ENCODE measurements around the gene STK33.

The STK33 gene

DNA sequence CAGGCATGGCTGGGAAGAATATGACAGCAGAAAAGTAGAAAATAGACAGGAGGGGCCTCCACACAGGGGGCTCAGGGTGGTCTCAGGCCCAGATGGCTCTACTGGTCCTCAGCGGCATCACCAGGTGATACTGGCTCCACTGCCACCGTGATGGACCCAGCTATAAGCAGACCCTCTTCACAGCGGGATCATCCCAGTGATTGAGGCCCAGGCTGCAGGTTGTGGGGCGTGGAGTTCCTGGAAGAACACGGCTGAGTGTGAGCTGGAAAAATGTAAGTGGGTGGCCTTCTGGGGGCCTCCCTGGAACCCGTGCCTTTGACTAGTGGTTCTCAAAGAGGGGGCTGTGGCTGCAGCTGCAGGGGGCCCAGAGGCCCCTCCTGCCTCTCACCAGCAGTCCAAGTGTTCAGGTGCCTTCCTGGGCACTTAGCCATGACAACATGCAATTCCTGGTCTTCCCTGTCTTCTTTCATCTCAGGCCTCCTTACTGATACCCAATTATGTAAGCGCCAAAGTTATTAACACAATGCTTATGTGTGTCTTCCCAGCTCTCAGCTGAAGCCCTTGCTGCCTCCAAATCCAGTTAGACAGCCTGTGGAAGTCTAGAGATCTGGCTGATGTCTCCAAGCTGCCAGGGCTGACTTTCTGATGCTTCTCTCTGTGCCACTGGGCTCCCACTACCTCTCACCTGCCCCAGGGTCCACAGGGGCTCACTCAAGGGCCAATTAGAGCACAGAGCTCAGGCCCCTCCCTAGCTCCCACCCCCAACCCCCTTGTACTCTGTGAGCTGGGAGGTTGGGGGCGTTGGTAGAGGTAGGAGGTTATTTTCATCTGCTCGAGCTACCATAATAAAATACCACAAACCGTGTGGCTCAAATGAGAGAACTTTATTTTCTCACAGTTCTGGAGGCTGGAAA, 220.3 kb downstream of the STK33 start:
- DNase-seq (ENCODE audit: low read depth), result no peak

DNA sequence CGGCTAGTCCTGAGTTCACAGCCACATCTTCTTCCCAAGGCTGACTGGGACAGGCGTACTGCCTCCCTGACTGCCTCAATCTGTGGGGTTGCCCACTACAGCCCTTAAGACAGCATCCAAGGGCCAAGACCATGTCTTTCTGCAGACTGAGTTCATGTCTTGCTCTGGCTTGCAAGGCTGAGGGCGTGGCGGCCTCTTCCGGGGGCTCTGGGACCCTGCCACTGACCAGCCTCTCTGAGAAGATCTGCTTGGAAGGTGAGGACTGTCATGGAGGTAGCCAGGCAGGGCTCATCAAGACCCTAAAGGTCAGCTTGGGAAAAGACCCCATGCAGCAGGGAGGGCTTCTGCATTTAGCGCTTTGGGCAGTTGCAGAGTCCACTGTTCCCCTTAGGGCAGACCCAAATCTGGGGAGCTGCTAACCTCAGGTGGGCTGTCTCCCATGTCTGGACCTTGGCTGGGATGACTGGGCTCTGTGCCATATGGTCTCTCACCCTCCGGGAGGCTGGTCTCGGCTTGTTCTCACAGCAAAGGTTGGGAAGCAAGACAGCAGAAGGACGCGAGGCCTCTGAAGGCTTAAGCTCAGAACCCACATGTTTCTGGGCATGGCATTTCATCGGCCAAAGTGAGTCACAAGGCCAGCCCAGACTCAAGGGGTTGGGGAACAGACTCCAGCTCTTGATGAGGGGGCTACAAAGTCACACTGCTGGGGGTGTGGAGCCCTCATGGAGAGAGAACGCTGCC, 221.2 kb downstream of the STK33 start:
- no peak for DNase-seq (ENCODE audit: low read depth)

DNA sequence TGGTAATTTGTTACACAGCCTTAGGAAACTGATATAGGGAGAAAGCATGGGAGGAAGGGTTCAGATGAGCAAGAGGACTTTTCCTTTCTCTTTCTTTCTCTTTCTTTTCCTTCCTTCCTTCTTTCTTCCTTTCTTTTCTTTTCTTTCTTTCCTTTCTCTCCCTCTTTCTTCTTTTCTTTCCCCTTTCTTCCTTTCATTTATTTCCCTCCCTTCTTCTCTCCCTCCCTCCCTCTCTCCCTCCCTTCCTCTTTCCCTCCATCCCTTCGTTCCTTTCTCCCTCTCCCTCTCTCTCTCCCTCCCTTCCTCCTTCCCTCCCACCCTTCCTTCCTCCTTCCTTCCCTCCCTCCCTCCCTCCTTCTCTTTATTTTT, 222.5 kb downstream of the STK33 start:
- no peak for DNase-seq (ENCODE audit: low read depth)

DNA sequence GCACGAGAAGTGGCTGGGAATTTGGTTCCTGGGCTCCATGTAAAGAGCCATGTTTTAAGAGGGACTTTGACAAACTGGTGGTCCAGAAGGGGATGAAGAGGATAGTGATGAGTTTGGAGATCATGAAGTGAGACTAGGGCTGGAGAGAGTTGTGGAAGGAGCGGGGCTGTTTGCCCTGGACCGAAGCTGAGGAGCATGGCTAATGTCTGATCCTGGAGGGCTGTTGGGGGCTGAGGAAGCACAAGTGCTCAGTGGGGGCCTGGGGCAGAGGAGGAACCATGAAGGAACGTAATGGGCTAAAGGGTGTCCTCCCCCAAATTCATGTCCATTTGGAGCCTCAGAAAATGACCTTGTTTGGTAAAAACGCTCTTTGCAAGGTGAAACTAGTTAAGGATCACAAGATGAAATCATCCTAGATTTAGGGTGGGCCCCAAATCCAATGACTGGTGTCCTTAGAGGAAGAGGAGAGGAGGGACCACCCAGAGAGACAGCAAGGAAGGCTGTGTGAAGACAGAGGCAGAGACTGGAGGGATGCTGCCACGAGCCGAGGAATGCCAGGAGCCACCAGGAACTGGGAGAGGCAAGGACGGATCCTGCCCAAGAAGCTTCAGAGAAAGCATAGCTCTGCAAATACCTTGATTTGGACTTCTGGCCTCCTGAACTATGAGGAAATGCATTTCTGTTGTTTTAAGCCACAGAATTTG, 223.1 kb downstream of the STK33 start:
- DNase-seq (ENCODE audit: low read depth), result no peak

DNA sequence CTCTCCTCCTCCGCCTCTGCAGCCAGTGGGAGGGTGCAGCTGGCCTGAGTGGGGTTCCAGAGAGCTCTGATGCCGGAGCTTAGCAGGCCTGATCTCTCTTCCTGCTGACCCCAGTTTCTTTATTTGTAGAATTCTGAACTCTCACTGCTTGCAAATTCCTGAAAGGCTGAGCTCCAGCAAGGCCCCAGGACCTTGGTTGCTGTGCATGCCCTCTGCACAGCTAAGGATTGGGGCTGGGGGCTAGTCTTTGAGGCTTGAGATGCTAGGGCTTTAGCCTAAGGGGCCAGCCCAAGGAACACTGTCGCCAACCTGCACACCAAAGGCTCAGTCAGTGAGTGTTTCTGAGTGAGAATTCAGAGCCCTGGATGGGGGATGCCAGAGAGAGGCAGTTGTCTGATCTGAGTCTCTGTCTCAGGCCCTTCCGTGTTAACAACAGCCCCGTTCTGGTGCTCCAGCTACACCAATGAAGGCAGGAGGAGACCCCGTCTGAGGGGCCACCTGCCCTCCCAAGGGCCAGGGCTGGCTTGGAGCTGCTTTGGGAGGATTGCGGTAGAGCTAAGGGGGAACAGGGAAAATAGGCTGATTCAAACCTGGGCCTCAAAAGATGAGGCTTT, 224.3 kb downstream of the STK33 start:
- no peak for DNase-seq (ENCODE audit: low read depth)

DNA sequence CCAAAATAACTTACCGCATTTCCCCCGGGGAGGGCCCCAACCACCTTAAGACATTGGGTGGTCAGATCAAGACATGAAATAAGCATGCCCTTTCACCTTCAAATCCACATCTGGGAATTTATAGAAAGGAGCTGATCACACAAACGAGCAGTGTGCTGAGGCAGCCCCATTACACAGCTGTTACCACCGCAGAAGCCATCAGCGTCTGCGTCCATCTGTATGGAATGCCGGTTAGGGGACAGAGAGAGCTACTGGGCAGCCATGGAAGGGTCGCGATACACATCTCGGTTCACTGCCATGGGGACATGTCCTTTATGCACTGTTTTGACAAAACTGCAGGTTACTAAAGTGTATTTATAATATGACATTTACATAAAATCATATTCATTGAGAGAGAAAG, 225.3 kb downstream of the STK33 start:
- no peak for DNase-seq (ENCODE audit: low read depth)

DNA sequence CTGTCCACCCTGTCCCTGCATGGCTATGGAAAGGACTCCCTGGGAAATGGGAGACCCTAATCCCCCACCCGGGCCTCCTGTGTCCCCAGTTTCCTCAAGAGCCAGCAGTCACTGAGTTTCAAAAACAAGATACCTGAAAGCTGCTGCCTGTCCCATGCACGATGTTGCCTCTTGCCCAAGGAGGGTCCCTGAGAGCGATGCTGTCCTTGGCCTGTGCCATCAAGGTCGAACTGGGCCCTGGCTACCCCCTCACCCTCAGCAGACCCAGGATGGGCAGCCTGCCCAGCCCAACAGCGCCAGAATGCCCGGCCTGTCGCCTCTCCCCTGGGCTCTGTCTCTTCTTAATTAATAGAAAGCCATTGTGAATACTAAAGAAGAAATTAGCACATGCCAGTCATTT, 225.8 kb downstream of the STK33 start:
- DNase-seq (ENCODE audit: low read depth), result no peak

DNA sequence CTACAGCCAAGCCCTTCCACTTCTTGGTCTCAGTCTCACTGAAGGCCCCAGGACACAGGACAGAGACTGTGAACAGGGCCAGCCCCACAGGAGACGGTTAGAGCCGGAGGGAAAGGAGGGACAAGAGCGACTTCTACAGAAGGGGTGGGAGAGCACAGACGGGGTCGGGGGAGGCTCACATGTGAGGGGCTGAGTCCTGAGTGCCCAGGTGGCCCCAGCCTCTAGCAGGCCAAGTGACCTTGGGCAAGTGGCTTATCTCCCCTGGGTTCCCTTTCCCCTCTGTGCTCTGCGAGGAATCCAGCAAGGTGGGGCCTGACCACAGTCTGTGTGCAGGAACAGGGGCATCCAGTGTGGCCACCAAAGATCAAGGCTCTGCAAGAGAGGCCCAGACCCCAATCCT, 227.7 kb downstream of the STK33 start:
- DNase-seq (ENCODE audit: low read depth), result no peak

DNA sequence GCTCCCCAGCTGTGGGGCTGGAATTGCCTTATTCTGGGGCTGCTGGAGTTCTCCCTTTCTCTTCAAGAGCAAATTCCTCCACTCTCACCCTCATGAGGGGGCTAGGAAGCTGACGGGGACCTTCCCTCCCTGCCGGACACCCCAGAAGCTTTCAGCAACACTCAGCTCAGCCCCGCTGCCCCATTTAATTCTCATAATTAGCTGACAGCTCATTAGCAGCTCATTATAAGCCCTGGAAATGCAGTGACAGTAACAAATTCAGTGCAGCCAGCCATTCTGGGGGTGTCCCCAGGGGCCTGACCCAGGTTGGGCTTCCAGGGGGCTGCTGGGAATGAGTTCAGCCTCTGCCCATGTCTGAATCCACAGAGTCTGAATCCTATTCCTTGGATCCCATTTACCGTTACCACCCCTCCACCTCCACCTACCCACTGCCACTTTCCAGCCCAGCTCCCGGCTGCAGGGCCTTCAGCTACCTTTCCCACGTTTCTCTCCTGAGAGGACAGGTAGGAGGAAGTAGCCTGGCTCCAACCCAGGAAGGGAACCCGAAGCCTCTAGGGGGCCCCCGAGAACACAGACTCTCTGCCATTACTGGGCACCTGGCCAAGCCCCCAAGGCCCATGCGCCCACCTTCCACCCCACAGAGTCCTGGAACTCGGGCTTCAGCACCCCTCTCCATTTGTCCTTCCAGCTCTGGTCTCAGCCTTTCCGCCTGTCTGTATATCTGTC, 228.6 kb downstream of the STK33 start:
- DNase-seq (ENCODE audit: low read depth), result no peak

DNA sequence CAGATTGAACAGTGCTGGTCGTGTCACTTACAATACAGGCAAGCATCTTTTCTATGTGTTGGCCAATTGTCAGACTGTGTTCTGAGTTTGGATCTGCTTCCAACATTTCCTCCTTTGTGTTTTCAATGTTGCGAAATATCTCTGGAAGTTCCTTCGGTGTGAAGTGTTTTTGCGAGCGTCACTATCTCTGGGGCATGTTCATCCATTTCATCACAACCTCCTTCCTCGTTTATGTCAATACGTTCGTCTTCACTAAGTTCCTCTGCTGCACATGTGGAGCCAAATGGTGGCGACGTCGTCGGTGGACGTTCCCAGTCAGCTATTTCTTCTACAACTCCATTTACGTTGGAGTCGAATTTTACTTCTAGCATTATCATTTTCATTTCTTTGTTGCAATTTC, 230.1 kb downstream of the STK33 start:
- DNase-seq (ENCODE audit: low read depth), result no peak

DNA sequence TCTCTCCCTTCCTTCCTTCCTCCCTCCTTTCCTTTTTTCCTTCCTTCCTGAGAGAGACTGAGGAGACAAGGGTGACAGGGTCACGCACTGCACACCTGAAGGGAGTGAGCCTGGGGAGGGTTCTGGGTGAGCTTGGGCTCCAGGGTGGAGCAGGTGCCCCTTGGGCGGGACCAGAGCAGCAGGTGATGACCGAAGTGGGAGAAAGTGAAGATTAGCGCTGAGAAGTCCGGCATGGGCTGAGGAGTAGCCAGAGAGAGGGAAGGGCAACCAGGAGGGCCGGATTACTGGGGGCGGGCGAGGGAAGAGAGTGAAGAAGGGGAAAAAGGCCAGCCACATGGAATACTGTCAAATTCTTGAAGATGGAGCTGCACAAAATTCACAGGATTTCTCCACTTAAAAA, 231.1 kb downstream of the STK33 start:
- no peak for DNase-seq (ENCODE audit: low read depth)

DNA sequence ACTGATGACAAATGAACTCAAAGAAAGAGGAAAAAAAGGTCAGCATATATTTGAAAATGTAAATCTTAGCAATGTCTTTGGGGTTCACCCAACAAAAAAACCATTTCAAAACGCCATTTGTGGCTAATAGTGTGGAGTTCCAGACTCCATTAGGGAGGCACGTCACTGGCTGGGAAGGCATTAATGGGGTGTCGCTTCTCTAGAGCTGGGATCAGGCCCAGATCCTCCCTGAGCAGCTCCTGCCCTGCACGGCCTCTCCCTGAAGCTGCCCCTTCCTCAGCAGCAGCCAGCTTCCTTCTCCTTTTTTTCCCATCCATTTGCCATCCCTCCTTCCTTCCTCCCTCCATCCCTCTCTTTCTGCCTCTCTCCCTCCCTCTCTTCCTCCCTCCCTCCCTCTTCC, 231.5 kb downstream of the STK33 start:
- no peak for DNase-seq (ENCODE audit: low read depth)

DNA sequence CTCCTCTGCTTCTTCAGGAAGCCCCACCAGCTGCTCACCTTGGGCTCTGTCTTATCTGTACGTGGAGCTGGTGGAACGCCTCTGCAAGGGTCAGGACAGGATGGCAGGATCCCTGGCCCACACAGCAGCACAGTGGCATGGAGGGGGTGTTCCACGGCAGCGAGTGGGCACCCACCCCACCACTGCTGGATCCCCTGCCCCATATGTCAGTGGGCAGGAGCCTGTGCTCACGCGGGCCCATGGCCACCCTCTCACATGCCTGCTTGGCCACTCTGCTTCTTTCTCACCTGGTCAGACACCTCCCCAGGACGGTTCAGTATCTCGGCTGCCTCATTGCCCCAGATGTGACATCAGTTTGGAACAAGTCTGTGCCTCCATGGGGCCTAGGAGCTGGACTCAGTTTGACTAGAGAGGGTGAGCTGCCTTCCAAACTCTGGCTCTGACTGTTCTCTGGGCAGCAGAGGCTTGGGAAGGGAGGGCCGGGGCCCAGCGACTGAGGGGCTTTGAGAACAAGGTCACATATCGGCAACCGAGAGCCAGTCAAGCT, 232.3 kb downstream of the STK33 start:
- DNase-seq (ENCODE audit: low read depth), result no peak

DNA sequence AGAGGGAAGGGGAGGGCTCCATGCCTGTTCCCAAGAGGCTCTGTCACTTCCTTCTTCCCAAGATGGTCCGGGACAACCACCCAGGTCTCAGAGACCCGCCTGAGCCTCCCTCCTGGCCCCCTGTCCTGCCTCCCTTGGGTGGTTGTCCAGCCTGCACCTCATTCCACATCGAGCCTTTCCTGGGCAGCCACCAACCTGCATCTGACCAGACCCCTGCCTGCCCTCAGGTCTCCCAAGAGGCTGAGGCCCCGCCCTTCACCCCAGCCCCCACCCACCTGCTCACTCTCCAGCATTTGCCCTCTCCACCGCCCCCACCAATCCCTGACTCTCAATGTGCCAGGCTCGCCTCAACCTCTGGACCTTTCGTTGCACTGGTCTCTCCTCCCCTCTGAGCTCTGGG, 232.8 kb downstream of the STK33 start:
- DNase-seq (ENCODE audit: low read depth), result no peak

DNA sequence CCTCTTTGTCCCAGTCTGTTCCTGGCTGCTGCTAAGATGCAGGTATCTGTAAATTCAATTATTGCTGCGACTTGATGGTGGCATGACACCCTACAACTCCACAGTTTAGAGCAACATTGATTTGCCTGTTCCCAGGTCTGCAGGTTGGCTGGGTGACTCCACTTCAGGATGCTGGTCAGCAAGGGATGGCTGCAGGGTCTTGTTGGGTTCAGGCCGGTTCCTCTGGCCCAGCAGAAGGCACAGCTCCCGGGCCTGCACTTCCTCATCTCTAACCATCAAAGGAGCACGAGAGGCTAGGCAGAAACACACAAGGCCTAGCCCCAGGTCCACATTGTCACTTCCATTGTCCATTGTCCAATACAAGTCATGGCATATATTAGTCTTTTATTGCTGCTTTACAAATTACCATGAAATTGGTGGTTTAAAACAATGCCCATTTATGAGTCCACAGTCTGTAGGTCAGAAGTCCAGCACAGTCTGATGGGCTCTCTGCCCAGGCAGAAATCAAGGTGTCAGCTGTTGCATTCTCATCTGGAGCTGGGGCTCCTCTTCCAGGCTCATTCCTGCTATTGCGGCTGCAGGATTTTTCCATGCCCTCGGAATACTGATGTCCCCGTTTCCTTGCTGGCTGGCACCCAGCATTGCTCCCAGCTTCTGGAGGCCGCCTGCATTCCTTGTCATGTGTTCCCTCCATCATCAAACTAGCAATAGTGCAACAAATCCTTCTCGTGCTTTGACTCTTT, 233.8 kb downstream of the STK33 start:
- no peak for DNase-seq (ENCODE audit: low read depth)

DNA sequence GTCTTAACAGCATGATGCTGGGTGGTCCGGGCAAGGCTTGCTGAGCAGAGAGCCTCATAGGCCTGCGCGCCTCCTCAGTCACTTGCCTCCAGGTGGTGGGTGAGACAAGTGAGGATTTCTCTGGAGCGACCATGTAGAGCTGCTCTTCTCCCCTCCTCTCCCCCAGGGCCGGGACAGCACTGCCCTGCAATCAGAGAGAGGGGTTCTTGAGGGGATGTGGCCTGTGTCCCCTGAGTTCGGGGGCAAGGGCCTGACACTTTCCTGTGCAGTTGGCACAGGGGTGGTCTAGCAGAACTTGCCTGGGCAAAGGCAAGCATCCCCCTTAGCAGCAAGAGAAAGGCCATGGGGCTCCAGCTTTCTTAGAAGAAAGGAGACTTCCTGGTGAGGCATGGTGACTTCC, 234.5 kb downstream of the STK33 start:
- no peak for DNase-seq (ENCODE audit: low read depth)

DNA sequence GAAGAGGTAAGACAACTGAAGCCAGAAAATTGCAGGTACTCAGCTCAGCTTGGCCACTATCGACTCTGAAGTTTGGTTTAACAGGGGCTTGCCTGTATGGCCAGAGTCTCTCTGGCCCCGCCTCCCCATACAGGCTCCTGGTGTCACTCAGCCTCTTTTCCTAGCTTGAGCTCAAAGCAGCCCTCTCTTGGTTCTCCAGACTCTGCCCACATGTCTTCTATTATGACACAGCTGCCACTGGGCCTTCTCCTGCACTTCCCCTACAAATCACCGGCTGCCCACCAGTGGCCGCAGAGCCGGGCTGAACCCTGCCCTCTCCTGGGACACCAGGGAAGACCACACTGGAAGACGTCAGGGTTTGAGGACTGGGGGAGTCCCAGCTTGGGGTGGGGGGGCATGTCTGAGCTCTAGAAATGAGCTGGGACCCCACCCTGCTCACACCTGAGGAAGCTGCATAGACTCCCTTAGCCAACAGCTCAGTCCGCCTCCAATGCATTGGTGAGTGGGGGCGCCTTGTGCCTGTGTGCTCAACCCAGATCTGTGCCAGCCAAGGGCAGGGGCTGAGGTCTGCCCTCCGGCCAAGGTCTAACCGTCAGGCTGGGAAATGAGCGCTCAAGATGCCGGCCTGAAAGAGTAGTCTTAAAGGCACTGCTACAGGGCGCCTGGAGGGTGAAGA, 236.0 kb downstream of the STK33 start:
- no peak for DNase-seq (ENCODE audit: low read depth)

DNA sequence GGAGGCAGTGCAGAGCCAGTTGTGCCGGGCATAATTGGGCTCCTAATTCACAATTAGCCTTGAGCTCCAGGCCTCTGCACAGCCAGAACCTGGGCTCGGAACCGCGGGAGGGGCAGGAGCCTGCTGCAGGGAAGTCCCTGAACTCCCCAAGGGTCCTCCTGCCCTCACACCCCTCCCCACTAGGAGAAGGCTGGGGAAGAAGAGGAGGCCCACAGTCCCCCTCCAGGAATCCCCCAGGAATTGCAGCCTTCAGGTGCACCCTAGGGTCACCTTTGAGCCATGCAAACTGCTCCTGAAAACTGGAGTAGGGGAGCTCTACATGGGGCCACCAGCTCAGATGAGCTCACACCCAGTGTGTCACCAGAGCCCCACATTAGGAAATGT, 236.5 kb downstream of the STK33 start:
- DNase-seq (ENCODE audit: low read depth), result no peak

DNA sequence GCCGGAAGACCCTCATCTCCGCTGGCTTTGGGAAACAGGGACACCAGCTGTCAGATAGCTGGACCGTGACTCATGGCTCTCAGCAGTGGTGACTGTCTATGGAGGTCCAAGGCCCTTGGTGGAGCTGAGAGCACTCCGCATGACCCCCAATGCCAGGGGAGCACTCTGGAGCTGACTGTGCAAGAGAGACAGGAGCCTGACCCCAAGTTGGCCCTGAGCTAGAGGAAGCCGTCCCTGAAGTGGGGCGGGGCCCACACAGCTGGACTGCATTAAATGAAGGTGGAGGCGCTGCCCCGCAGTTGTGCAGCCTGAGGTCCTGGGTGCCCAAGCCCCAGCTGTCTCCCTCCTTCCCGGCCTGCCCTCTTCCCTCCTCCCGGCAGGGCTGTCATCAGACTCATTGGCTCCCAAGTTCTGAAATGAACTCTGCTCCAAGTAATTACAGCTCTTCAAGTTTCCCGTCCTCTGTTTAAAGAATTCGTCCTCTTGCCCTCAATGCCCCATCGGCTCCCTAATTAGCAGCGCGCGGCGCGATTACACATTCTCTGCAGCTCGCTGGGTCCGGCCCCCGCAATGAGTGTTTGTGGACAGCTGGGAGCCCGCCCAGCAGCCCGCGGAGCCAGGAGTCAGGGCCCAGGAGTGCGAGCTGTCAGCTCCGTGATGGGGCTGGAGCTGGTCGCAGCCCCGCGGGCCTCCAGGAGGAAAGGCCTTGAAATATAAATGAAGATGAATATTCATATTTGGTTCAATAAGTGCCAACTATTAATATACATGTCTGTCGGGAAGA, 237.1 kb downstream of the STK33 start:
- DNase-seq (ENCODE audit: low read depth), result peak; percentile 10
